CD4-positive, alpha-beta T cell treated with Interleukin-15 for 1 hour (primary cell): ENCODE measurements around the gene ZNF564.
"Not testable (repeated sequence)": the region's sequence is repeated elsewhere in the genome, so short reads cannot be mapped to it uniquely, and the experiment has no call there.

Source experiments
- DNase-seq: peaks from one replicate; pipeline ENCODE4 v3.0.0-alpha.2; 2020

Gene ZNF564

DNA sequence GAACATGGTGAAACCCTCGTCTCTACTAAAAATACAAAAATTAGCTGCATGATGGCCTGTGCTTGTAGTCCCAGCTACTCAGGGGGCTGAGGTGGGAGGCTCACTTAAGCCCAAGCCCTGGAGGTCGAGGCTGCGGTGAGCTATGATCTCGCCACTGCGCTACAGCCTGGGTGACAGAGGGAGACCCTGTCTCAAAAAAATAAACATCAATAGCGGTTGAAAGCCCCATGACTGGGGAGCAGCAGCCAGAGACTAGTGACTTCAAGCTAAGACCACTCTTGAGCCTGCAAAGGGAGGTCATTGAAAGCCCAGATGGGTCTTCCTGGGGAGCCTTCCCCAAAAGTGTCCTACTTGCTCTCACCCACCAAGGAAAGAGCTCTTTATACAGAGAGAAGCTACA, 54.8 kb downstream of the ZNF564 start:
- no peak for DNase-seq

DNA sequence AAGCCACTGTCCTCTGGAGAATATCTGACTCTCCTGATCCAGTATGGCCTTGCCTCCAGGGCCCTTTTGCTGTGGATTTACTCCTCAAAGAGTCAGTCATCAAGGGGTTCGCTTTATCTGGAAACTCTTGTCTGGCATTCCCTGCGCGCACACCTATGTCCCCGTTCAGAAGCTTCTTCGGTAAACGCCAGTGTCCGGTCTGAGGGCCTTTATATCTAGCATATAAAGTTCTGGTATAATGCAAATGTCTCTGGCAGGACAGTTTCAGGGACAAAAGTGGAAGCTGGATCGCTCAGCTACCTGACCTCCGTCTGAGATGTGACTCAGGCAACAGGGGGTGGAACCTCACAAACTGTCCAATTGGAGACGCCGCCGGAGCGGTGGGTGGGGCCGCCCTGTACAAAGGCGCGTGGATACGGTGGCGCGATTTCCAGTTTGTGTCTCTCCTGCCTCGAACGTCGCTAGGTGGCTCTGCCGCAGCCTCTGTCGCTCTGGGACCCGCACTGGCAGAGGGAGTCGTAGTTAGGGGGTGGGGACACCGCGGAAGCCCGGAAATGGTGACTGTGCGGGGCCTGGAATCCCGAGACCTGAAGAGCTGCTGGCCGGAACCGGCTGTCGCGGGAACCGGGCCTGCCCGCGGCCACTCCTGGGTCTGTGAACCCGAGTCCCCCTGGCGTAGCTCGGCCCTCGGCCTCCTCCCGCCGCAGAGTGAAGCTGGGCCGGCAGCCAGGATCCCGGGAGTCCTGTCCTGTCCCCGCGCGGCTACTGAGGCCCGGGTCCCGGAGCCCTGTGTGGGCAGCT, 56.1 kb downstream of the ZNF564 start:
- peak; percentile 91 for DNase-seq

DNA sequence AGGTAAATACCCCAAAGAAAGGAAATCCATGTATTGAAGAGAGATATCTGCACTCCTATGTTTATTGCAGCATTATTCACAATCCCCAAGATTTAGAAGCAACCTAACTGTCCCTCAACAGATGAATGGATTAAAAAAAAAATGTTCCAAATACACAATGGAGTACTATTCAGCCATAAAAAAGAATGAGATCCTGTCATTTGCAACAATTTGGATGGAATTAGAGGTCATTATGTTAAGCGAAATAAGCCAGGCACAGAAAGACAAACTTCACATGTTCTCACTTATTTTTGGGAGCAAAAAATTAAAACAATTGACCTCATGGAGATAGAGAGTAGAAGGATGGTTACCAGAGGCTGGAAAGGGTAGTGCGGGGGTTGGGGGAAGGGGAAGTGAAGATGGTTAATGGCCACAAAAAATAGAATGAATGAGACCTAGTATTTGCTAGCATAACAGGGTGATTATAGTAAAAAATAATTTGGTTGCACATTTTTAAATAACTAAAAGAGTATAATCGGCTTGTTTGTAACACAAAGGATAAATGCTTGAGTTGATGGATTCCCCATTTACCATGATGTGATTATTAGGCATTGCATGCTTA, 56.9 kb downstream of the ZNF564 start:
- DNase-seq = no peak

- DNase-seq = not testable (repeated sequence)
Observed at GRCh38 chr19:12486265-12486783, 65.0 kb downstream of the ZNF564 start.

DNA sequence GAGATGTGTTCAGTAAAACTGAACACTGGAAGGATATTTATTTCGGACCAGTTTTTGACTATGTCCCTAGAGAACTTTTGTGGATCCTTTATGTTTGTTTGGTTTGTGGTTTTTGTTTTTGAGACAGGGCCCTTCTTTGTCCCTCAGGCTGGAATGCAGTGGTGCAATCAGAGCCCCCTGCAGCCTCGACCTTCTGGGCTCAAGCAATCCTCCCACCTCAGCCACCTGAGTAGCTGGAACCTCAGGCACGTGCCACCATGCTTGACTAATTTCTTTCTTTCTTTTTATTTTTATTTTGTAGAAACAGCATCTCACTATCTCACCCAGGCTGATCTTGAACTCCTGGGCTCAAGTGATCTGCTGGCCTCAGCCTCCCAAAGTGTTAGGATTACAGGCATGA, 65.7 kb downstream of the ZNF564 start:
- no peak for DNase-seq

- no peak for DNase-seq
Observed at GRCh38 chr19:12485052-12485416, 66.2 kb downstream of the ZNF564 start.

GRCh38 chr19:12484371-12485051, 66.8 kb downstream of the ZNF564 start, which contains the start of gene ZNF709:
Gene ZNF709 (minus strand): TSS chr19:12484816. CDS start chr19:12484657, 159 bp downstream.
- DNase-seq = peak; percentile 90

- DNase-seq = no peak
Observed at GRCh38 chr19:12484011-12484370, 67.3 kb downstream of the ZNF564 start.

GRCh38 chr19:12482509-12482886, 68.8 kb downstream of the ZNF564 start:
- DNase-seq = no peak

- no peak for DNase-seq
Observed at GRCh38 chr19:12481781-12482508, 69.3 kb downstream of the ZNF564 start.

DNA sequence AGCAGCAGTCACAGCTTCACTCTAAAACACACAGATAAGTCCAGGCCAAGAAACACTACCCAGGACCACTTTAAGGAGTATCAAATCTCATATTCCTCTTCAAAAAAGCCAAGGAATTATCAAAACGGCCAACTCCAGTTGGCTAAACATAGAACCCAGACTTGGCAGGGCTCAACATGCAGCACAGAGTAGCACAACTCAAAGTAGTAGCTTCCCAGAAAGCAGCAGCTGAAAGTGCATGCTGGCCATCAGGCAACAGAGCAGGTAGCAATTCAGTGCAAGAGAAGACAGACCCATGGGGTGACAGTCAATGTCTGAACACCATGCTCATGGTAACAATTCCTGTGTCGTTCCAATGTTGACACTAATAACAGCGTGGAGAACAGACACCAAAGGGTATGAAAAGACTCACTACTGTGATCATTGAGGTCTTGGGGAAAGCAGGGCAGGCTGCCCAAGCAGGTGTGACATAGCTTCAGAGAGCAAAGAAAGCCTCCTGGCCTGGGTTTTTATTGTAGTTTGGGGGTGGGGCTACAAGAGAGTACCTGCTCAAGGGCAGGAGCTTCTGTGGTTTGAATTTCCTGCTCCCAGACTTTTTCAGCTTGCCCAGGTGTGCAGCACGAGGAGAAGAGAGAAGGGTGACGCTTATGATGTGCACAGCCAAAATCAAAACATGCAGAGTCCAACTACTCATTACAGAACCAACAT, 72.9 kb downstream of the ZNF564 start:
- DNase-seq = no peak
